GM12878 (cell line): ENCODE data around the gene EFCAB8. TPM values are rescaled to one million over a fixed set of nuclear protein-coding genes. Genes with fewer than 3 reads are reported as not detected.

Experiments used
- ATAC-seq: fragments of 200-7000 bp; cut with Tn5 transposase; 3 replicates; pipeline ENCODE4 v1.9.1; 2020; ENCODE audit warnings: mild to moderate bottlenecking, moderate library complexity
- BruUV-seq: library from RNA; stranded (reverse); fragments of 400-500 nt; replicated peaks from 2 replicates; lab custom pipeline; 2021; lab: Mats Ljungman, UMichigan
- CTCF ChIA-PET: fragments of 300-600 bp; sonication (Branson Sonifier 250); formaldehyde crosslinking; extraction: SDS; loops from one replicate; lab custom pipeline; 2021; ENCODE audit warnings: inconsistent platforms; lab: Yijun Ruan, JAX
- POLR2A ChIA-PET: fragments of 350-600 bp; formaldehyde crosslinking; extraction: SDS; loops from one replicate; lab custom pipeline; 2021; ENCODE audit warnings: inconsistent platforms; lab: Charles Lee
- RAD21 ChIA-PET: fragments of 300-600 bp; sonication (Branson Sonifier 250); formaldehyde crosslinking; loops from one replicate; lab custom pipeline; 2023; ENCODE audit warnings: antibody characterized with exemption; ENCODE audit not compliant: unreplicated experiment; lab: Charles Lee
- SMC1A ChIA-PET: fragments of 300-600 bp; sonication (Branson Sonifier 250); formaldehyde crosslinking; loops from one replicate; lab custom pipeline; 2023; ENCODE audit not compliant: unreplicated experiment, uncharacterized antibody; lab: Charles Lee
- DNase-seq: peaks from one replicate; pipeline ENCODE4 v3.0.0-alpha.2; 2011; ENCODE audit warnings: low read depth, low spot score
- FAIRE-seq: peaks from 3 replicates; lab custom pipeline; 2011; peaks lifted over from hg19 to GRCh38; lab: Jason Lieb, UNC
- H2AFZ ChIP-seq: 2 replicates; pipeline ENCODE4 v1.6.0; 2011; ENCODE audit warnings: low read depth, low read length, control low read depth; ENCODE audit not compliant: control insufficient read depth
- H3K27ac ChIP-seq: 2 replicates; pipeline ENCODE4 v1.5.1; 2011; ENCODE audit warnings: control low read depth; ENCODE audit not compliant: control insufficient read depth, insufficient read depth
- H3K27me3 ChIP-seq, 2 experiments: replicated peaks in 1 of 2; 2 replicates each; pipeline versions ENCODE4 v1.6.0 to v1.6.1; 2011; ENCODE audit warnings: low read length in 1 of 2; ENCODE audit not compliant: control insufficient read depth in 2 of 2, insufficient read depth in 2 of 2
- H3K36me3 ChIP-seq, 2 experiments: 2 replicates each; pipeline ENCODE4 v1.5.1; 2011; ENCODE audit warnings: low read length in 1 of 2; ENCODE audit not compliant: control insufficient read depth in 2 of 2, insufficient read depth in 2 of 2
- H3K4me1 ChIP-seq: 2 replicates; pipeline ENCODE4 v1.6.1; 2011; ENCODE audit warnings: mild to moderate bottlenecking, low read length, moderate library complexity, mixed read lengths; ENCODE audit not compliant: control insufficient read depth, insufficient read depth
- H3K4me2 ChIP-seq: 2 replicates; pipeline ENCODE4 v1.6.0; 2011; ENCODE audit warnings: control low read depth; ENCODE audit not compliant: control insufficient read depth, insufficient read depth
- H3K4me3 ChIP-seq: fragments of 200-600 bp; sonication (generic); 2 replicates; pipeline ENCODE4 v1.5.1; 2016
- H3K79me2 ChIP-seq: 2 replicates; pipeline ENCODE4 v1.6.0; 2011; ENCODE audit warnings: low read length; ENCODE audit not compliant: control insufficient read depth, insufficient read depth
- H3K9ac ChIP-seq: 2 replicates; pipeline ENCODE4 v1.8.0; 2011; ENCODE audit warnings: low read length, control low read depth, mixed read lengths; ENCODE audit not compliant: control insufficient read depth, insufficient read depth
- H3K9me3 ChIP-seq: replicated peaks from 3 replicates; pipeline ENCODE4 v1.5.1; 2011; ENCODE audit warnings: mild to moderate bottlenecking, low read length; ENCODE audit not compliant: control insufficient read depth, insufficient read depth
- H4K20me1 ChIP-seq: 2 replicates; pipeline ENCODE4 v1.6.0; 2011; ENCODE audit not compliant: control insufficient read depth, insufficient read depth
- HDAC2 ChIP-seq: fragments of 200-600 bp; sonication (generic); IDR thresholded peaks from 2 replicates; pipeline ENCODE4 v1.6.1; 2017
- HDAC6 ChIP-seq: fragments of 200-600 bp; sonication (generic); IDR thresholded peaks from one replicate; pipeline ENCODE4 v1.8.0; 2017; ENCODE audit warnings: antibody characterized with exemption; ENCODE audit not compliant: unreplicated experiment
- KDM1A ChIP-seq: fragments of 200-600 bp; sonication (generic); IDR thresholded peaks from 2 replicates; pipeline ENCODE4 v1.6.1; 2016; ENCODE audit warnings: borderline replicate concordance
- MTA3 ChIP-seq: IDR thresholded peaks from 2 replicates; pipeline ENCODE4 v1.6.1; 2012; ENCODE audit warnings: low read length, inconsistent platforms, borderline replicate concordance
- MXI1 ChIP-seq: fragments of 150-350 bp; IDR thresholded peaks from 2 replicates; pipeline ENCODE4 v1.6.1; 2011; ENCODE audit warnings: low read depth, mild to moderate bottlenecking, inconsistent platforms, low read length, improper control_type of control experiment
- MYC ChIP-seq: IDR thresholded peaks from 2 replicates; pipeline ENCODE4 v1.6.1; 2011; ENCODE audit warnings: mild to moderate bottlenecking, low read length, moderate library complexity, inconsistent platforms; ENCODE audit not compliant: insufficient read depth, insufficient replicate concordance, insufficient read length, severe bottlenecking
- POLR2AphosphoS2 ChIP-seq: IDR thresholded peaks from 2 replicates; pipeline ENCODE4 v1.6.1; 2011; ENCODE audit warnings: low read depth, mild to moderate bottlenecking, low read length, improper control_type of control experiment, moderate library complexity
- POU2F2 ChIP-seq: IDR thresholded peaks from 3 replicates; pipeline ENCODE4 v1.6.1; 2011; ENCODE audit warnings: low read depth, mild to moderate bottlenecking, low read length, borderline replicate concordance
- RAD21 ChIP-seq: IDR thresholded peaks from 2 replicates; pipeline ENCODE4 v1.6.1; 2011; ENCODE audit warnings: mild to moderate bottlenecking, low read depth, low read length, moderate library complexity; ENCODE audit not compliant: insufficient read depth
- SREBF1 ChIP-seq: IDR thresholded peaks from 2 replicates; pipeline ENCODE4 v1.6.1; 2012; ENCODE audit warnings: mild to moderate bottlenecking, low read length
- WGBS: methylation state at CpG from one replicate; pipeline ENCODE4 v1.1.6; 2016; ENCODE audit warnings: low lambda C conversion rate; ENCODE audit not compliant: insufficient replicate concordance, insufficient coverage; ENCODE audit errors: missing lambda C conversion rate; 5-methylcytosine and 5-hydroxymethylcytosine counted together
- in situ Hi-C: fragments of 300-500 bp; cut with MboI; formaldehyde crosslinking; loops from 9 replicates; pipeline ENCODE4 v1.14.3; 2018; ENCODE audit warnings: mixed read lengths
- intact Hi-C: fragments of 100-400 bp; cut with micrococcal nuclease; formaldehyde crosslinking; loops from one replicate; pipeline ENCODE4 v1.14.2; 2022; ENCODE audit not compliant: unreplicated experiment
- polyA plus RNA-seq, 11 experiments: library from polyadenylated mRNA; depleted of rRNA in 4 of 11; unstranded in 6 of 11; stranded (reverse) in 5 of 11; fragments of >200 nt; fragmentation: Nextera tagmentation in 4 of 11; fragmentation: Illumina TruSeq in 1 of 11; extraction: Ambion mirVana in 4 of 11; extraction: Trizol in 1 of 11; gene quantifications; 1 replicate in 1 of 11; 2 replicates in 10 of 11; pipeline versions ENCODE4 v1.2.1 to v1.2.3, GENCODE V29; 2011 to 2016; ENCODE audit warnings: inconsistent platforms in 2 of 11, missing spikeins in 2 of 11, low read depth in 1 of 11
- total RNA-seq, 4 experiments: library from RNA; depleted of rRNA in 3 of 4; stranded (reverse); fragments of >200 nt in 3 of 4; fragmentation: Illumina TruSeq in 1 of 4; extraction: Trizol in 1 of 4; gene quantifications; 2 replicates each; pipeline versions ENCODE4 v1.2.1 to v1.2.3, GENCODE V29; 2013 to 2021
- TF ChIP-seq, protein P1 (sequence below): IDR thresholded peaks from 2 replicates; pipeline ENCODE4 v1.6.1; 2012; ENCODE audit warnings: improper control_type of control experiment, low read depth, low read length; ENCODE audit not compliant: insufficient replicate concordance
- TF ChIP-seq, protein P2 (sequence below): fragments of 450-650 bp; formaldehyde crosslinking; IDR thresholded peaks from 2 replicates; pipeline ENCODE4 v1.4.0; 2020; ENCODE audit warnings: mild to moderate bottlenecking, moderate library complexity

EFCAB8 gene
- total and polyA plus RNA-seq, 10 of the 15 experiments (the other 5 are each of a cell fraction or from before 2014, with no cell fraction given), result 0.04 to 0.18 (median 0.06) TPM; not detected in 4

GRCh38 chr20:33006776-33007375 is 148.2 kb downstream of the EFCAB8 start (continued):
- TF ChIP-seq MYC (no peak), MTA3 (no peak), HDAC2 (no peak)
- TF ChIP-seq, protein P1, sequence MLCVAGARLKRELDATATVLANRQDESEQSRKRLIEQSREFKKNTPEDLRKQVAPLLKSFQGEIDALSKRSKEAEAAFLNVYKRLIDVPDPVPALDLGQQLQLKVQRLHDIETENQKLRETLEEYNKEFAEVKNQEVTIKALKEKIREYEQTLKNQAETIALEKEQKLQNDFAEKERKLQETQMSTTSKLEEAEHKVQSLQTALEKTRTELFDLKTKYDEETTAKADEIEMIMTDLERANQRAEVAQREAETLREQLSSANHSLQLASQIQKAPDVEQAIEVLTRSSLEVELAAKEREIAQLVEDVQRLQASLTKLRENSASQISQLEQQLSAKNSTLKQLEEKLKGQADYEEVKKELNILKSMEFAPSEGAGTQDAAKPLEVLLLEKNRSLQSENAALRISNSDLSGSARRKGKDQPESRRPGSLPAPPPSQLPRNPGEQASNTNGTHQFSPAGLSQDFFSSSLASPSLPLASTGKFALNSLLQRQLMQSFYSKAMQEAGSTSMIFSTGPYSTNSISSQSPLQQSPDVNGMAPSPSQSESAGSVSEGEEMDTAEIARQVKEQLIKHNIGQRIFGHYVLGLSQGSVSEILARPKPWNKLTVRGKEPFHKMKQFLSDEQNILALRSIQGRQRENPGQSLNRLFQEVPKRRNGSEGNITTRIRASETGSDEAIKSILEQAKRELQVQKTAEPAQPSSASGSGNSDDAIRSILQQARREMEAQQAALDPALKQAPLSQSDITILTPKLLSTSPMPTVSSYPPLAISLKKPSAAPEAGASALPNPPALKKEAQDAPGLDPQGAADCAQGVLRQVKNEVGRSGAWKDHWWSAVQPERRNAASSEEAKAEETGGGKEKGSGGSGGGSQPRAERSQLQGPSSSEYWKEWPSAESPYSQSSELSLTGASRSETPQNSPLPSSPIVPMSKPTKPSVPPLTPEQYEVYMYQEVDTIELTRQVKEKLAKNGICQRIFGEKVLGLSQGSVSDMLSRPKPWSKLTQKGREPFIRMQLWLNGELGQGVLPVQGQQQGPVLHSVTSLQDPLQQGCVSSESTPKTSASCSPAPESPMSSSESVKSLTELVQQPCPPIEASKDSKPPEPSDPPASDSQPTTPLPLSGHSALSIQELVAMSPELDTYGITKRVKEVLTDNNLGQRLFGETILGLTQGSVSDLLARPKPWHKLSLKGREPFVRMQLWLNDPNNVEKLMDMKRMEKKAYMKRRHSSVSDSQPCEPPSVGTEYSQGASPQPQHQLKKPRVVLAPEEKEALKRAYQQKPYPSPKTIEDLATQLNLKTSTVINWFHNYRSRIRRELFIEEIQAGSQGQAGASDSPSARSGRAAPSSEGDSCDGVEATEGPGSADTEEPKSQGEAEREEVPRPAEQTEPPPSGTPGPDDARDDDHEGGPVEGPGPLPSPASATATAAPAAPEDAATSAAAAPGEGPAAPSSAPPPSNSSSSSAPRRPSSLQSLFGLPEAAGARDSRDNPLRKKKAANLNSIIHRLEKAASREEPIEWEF, result no peak

DNA sequence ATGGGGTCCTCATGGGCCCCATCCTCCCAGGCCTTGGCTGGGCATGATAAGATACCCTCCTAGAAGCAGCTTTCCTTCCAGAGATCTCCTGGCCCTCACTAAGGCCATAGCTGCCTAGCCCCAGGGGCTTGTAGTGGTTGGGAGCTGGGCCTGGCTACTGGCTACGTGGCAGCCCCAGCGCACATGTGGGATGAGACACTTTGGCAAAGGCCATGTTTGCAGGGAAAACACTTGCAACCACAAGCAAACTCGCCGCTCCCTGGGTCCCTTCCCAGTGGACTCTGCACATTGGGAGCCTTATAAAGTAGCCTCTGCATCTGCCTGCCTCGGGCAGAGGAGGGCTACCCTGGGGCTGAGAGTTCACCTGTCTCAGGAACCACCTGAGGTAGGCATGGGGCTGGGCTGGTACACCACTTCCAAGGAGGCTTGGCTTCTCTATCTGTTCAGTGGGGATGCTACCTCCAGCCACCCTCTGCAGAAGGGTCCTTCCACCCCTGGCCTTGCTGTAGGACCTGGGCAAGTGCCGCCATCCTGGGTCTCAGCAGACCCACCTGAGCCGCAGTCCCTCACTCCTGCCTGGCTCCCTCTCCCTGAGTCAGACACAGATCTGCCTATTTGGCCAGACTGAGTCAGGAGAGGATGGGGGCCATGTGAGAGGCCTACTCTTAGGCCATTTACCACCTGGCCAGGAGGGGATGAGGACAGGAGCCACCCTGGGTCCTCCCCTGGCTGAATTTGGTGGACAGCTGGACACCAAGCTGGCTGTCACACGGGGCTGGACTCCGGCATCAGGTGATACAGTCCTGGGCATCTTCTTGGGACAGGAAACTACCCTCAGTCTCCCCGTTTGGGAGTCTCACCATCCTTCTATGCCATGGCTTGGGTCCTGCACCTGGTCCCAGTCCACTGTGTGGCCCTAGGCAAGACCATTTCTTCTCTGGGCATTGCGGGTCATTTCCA is 148.9 kb downstream of the EFCAB8 start, which contains the start of gene BPIFB2:
Gene BPIFB2, plus strand, starts transcription at position 329 of the 960 bp plus-strand sequence. CDS start 871 bp downstream, outside the sequence.
- Histone ChIP-seq H3K27ac (no peak within 1 kb of the TSS), H3K36me3 (no peaks in the 10 kb centered on the region), H3K4me3 (no peak within 1 kb of the TSS), H4K20me1 (no peaks in the 10 kb centered on the region), H3K79me2 (no peaks in the 10 kb centered on the region), H3K4me2 (no peak within 1 kb of the TSS), H3K9ac (no peak within 1 kb of the TSS), H2AFZ (no peak within 1 kb of the TSS), H3K27me3 (no peaks in the 10 kb centered on the region; a peak in 2 of 4 replicates), H3K4me1 (no peaks in the 10 kb centered on the region), H3K9me3 (no peaks in the 10 kb centered on the region; the same call in 2 of the 3 replicates)
- ChIA-PET POLR2A (no interaction called here), CTCF (no interaction called here), SMC1A (no interaction called here), RAD21 (no interaction called here)
- WGBS, result 43% methylated on average over 11 of the region's 11 CpGs
- FAIRE-seq (no peak), ATAC-seq (no peak), DNase-seq (no peak)
- intact Hi-C loops (no loop called here), in situ Hi-C loops (no loop called here)
- no TSS peak for BruUV-seq
- TF ChIP-seq POU2F2 (no peak), RAD21 (no peak), KDM1A (no peak), POLR2AphosphoS2 (no peak), MXI1 (no peak), HDAC6 (no peak), SREBF1 (no peak)
- TF ChIP-seq, protein P2, sequence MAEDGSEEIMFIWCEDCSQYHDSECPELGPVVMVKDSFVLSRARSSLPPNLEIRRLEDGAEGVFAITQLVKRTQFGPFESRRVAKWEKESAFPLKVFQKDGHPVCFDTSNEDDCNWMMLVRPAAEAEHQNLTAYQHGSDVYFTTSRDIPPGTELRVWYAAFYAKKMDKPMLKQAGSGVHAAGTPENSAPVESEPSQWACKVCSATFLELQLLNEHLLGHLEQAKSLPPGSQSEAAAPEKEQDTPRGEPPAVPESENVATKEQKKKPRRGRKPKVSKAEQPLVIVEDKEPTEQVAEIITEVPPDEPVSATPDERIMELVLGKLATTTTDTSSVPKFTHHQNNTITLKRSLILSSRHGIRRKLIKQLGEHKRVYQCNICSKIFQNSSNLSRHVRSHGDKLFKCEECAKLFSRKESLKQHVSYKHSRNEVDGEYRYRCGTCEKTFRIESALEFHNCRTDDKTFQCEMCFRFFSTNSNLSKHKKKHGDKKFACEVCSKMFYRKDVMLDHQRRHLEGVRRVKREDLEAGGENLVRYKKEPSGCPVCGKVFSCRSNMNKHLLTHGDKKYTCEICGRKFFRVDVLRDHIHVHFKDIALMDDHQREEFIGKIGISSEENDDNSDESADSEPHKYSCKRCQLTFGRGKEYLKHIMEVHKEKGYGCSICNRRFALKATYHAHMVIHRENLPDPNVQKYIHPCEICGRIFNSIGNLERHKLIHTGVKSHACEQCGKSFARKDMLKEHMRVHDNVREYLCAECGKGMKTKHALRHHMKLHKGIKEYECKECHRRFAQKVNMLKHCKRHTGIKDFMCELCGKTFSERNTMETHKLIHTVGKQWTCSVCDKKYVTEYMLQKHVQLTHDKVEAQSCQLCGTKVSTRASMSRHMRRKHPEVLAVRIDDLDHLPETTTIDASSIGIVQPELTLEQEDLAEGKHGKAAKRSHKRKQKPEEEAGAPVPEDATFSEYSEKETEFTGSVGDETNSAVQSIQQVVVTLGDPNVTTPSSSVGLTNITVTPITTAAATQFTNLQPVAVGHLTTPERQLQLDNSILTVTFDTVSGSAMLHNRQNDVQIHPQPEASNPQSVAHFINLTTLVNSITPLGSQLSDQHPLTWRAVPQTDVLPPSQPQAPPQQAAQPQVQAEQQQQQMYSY (CRISPR knock-in tag), result no peak
